Measurements from ENCODE around the gene UBE4A.
A peak's percentile ranks its signal among the peaks of the same experiment; 100 is the strongest.
"Not testable (repeated sequence)": the region's sequence is repeated elsewhere in the genome, so short reads cannot be mapped to it uniquely, and the experiment has no call there.

UBE4A gene

GRCh38 chr11:118401151-118401879 is 41.9 kb downstream of the UBE4A start, which contains the start of gene ATP5MG:
Gene ATP5MG (plus strand): TSS chr11:118401606. CDS start chr11:118401666, 60 bp downstream.
- DNase-seq (ENCODE audit: low spot score), result peak; percentile 69

- DNase-seq (ENCODE audit: low spot score), result peak; percentile 11
Measured at GRCh38 chr11:118401880-118402590, 42.6 kb downstream of the UBE4A start.

GRCh38 chr11:118402594-118402993 is 43.2 kb downstream of the UBE4A start:
- not testable (repeated sequence) for DNase-seq (ENCODE audit: low spot score)

DNA sequence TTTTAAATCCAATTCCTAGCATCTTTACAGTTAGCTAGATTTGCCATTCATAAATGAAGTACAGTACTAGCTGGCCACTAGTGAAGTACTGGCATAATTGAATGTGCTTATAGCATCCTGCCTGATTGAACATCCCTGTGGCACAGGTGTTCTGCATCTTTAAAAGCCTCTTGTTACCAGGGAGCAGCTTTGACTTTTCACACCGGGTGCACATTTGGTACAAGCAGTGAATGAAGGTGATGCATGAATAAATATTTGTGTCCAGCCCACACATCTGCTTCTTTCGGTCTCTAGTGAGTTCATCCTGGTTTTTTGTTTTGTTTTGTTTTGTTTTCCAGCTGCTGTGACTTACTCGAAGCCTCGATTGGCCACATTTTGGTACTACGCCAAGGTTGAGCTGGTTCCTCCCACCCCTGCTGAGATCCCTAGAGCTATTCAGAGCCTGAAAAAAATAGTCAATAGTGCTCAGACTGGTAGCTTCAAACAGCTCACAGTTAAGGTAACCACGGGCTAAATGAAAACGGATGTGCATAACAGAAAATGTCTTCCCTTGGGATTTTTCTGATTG is 47.3 kb downstream of the UBE4A start:
- DNase-seq (ENCODE audit: low spot score), result no peak

GRCh38 chr11:118410055-118410745 is 50.8 kb downstream of the UBE4A start:
- DNase-seq (ENCODE audit: low spot score), result no peak

DNA sequence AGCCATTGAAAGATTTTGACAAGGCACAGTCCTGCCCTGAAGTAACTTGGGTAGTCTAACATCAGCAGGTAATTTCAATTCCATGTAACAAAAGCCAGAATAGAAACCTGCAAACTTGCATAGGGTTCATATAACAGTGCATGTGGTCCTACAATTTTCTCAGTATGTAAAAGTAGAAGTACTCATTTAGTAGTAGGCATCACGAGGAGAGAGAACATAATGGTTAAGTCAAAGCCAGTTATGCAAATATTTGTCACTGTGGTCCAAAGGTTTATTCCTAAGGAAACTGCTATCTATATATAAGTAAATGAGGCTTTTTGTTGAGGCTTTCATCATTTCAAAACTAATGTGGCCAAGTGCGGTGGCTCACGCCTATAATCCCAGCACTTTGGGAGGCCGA is 52.1 kb downstream of the UBE4A start:
- no peak for DNase-seq (ENCODE audit: low spot score)

- DNase-seq (ENCODE audit: low spot score), result no peak
Measured at GRCh38 chr11:118412921-118413320, 53.5 kb downstream of the UBE4A start.

DNA sequence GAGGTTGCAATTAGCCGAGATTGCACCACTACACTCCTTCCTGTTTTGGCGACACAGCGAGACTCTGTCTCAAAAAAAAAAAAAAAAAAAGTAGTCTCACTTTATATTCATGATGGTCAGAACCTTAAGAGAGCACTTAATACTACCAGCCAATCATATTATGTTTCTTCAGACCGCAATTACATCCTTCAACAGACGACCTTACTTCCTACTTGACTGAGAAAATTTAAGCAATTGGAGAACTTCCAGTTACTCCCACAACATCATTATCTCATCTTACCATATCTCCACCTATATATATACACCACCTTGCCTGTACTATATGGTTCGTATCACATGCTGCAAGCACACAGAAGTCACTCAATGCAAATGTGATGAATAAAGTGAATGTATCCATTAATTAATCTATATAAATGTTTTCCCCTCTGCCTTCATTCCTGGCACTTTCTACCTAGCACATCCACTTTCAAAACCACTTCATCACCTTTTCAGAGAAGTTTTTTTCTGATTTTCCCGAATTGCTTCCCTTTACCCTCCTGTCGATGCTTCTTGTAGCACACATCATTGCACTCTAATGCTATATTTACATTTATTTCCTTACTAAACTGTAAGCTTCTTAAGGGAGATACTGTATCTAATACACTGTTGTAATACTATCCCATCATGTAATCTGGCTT is 55.8 kb downstream of the UBE4A start:
- DNase-seq (ENCODE audit: low spot score), result no peak

GRCh38 chr11:118415739-118416068 is 56.3 kb downstream of the UBE4A start:
- no peak for DNase-seq (ENCODE audit: low spot score)

DNA sequence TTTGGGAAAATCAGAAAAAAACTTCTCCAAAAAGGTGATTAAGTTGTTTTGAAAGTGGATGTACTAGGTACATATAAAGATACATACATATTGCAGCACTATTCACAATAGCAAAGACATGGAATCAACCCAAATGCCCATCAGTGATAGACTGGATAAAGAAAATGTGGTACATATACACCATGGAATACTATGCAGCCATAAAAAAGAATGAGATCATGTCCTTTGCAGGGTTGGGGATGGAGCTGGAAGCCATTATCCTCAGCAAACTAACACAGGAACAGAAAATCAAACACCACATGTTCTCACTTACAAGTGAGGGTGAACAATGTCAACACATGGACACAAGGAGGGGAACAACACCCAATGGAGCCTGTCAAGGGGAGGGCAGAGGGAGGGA is 57.5 kb downstream of the UBE4A start:
- not testable (repeated sequence) for DNase-seq (ENCODE audit: low spot score)

DNA sequence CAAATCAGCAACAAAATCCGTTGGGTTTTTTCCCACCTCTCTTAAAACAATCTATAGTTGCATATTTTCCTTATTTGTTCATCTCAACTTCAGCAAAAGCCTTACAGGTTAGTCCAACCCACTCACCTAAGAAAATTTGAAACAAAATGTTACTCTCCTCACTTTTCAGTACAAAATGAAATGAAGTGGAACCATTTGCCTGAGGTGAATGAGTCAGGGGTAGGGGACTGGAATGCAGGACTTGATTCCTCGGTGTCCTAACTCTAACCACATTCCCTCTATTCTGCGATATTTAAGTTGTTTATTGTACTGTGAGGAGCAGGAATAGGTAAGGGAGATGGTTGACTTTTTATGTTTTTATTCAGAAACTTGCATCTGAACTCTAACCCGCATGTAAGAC is 58.4 kb downstream of the UBE4A start:
- DNase-seq (ENCODE audit: low spot score), result no peak

DNA sequence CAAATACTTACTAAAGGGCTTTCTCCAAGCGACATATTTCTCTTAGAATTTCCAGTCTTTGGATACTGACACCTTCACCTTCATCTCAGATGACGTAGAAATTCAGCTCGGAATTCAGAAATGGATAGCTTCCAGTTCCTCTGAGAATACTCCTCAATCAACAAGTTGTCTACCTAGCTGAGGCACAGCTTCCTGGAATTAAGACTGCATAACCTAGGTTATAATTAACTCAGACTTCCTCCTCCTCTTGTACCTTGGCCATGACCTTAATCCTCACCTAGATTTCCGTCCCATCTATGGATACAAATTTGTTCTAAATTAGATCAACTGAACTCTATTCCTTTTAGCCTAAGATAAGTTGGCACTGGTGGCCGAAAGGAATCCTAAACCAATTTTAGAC is 59.4 kb downstream of the UBE4A start:
- no peak for DNase-seq (ENCODE audit: low spot score)

DNA sequence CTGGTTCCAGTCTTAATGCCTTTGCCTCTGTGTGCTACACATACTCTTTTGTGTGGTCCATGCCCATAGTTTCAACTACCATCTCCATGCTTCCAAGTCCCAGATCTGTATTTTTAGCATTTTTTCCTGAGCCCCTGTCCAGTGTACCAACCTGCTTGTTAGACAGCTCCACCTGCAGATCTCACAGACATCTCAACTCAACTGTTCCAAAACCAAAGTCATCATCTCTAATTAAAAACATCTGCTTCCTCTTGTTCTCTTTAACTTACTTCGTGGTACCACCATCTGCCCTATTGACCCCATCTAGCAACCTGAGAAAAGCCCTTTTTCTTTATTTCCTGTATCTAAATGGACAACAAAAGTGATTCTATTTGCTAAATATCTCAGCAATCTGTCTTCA is 68.3 kb downstream of the UBE4A start:
- no peak for DNase-seq (ENCODE audit: low spot score)

GRCh38 chr11:118430956-118431355 is 71.6 kb downstream of the UBE4A start:
- no peak for DNase-seq (ENCODE audit: low spot score)

GRCh38 chr11:118434123-118434552 is 74.7 kb downstream of the UBE4A start:
- peak; percentile 35 for DNase-seq (ENCODE audit: low spot score)

DNA sequence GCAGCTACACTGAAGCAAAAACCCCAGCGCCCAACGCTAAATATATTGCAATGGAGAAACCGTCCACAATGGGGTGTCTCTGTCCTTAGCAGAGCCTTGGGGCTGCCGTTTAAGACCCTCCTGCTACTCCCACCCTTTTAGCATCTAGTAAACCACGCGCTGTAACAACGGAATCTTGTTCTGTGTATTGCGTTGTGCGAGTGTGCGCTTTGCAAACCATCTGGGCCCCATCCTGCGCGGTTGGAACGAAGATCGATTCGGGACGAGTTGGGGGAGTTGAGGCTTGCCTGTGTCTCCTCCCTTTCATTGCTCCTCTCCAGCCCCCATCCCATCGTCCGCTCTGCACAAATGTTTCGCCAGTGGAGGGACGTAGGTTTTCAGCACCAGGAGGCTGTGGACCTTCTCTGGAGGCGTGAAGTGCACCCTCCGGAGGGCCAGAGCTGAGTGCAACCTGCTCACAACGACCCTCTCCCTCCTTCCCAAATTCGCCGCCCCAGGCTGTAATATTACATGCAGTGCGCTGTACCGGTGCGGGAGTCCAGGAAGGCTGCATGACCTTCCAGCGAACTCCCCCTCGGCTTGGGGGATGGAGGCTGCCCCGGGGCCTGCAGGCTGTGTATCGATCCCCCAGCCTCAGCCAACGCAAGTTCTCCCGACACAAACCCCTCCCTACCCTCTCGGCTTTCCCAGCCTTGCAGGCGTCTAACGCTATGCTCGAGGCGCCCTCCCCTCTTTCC is 75.3 kb downstream of the UBE4A start:
- peak; percentile 49 for DNase-seq (ENCODE audit: low spot score)

GRCh38 chr11:118435290-118435892 is 76.0 kb downstream of the UBE4A start:
- peak; percentile 52 for DNase-seq (ENCODE audit: low spot score)

GRCh38 chr11:118435893-118436624 is 76.7 kb downstream of the UBE4A start, which contains the start of gene KMT2A:
Gene KMT2A (plus strand): TSS chr11:118436492. CDS start chr11:118436513, 21 bp downstream.
- DNase-seq (ENCODE audit: low spot score), result peak; percentile 84

DNA sequence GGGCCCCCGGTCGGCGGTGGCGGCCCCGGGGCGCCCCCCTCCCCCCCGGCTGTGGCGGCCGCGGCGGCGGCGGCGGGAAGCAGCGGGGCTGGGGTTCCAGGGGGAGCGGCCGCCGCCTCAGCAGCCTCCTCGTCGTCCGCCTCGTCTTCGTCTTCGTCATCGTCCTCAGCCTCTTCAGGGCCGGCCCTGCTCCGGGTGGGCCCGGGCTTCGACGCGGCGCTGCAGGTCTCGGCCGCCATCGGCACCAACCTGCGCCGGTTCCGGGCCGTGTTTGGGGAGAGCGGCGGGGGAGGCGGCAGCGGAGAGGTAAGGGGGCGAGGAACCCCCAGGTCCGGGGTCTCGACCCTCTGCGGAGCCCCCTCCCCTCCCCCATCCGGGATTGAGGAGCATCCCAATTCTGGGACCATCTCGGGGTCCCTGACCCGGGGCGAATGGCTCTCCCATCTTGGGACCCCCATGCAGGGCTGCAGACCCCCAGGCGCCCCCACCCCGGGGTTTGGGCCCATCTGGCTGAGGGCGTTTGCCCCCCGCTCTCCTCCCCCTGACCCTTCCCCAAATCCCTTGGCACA is 77.3 kb downstream of the UBE4A start:
- DNase-seq (ENCODE audit: low spot score), result no peak
